Measurements from ENCODE around the gene ITGB3. TPM values are rescaled to one million over a fixed set of nuclear protein-coding genes. Genes with fewer than 3 reads are reported as not detected.

The ITGB3 gene
- total RNA-seq, 4 donors from 2014 or later, result 102 to 260 (median 149) TPM

DNA sequence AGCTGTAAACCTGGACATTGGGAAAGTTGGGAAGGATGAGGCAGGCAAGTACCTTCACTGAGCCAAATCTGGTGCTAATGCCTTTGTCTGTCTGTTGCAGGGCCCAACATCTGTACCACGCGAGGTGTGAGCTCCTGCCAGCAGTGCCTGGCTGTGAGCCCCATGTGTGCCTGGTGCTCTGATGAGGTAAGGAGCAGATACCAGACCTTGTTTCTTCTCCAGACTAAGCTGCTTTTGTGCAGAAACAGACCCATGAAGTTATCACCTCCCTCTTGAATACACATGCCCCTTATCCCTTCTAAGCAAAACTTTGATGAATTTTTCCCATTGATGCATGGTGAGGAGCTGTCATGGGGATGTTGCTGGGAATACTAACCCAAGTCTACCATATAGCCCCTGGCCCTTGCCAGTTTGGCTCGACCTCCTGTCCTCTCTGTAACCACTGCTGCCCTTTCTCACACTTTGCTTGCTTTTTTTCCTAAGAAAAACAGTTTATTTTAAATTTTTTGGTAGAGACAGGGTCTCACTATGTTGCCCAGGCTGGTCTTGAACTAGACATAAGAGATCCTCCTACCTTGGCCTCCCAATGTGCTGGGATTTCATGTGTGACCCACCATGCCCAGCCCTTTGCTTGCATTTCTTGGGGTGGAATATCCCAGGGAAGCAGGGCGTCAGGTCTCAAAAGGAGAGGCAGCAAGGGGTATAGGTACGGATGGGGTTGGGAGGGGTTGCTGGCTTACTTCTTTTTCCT, 20.9 kb downstream of the ITGB3 start:
- TF ChIP-seq, protein P1, sequence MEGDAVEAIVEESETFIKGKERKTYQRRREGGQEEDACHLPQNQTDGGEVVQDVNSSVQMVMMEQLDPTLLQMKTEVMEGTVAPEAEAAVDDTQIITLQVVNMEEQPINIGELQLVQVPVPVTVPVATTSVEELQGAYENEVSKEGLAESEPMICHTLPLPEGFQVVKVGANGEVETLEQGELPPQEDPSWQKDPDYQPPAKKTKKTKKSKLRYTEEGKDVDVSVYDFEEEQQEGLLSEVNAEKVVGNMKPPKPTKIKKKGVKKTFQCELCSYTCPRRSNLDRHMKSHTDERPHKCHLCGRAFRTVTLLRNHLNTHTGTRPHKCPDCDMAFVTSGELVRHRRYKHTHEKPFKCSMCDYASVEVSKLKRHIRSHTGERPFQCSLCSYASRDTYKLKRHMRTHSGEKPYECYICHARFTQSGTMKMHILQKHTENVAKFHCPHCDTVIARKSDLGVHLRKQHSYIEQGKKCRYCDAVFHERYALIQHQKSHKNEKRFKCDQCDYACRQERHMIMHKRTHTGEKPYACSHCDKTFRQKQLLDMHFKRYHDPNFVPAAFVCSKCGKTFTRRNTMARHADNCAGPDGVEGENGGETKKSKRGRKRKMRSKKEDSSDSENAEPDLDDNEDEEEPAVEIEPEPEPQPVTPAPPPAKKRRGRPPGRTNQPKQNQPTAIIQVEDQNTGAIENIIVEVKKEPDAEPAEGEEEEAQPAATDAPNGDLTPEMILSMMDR (IDR thresholded peaks at IDR 0.05), result no peak
- TF ChIP-seq POLR2A (IDR thresholded peaks at IDR 0.05), result no peak
- Histone ChIP-seq H3K4me1 (peaks cover 77 to 90% of the 10 kb centered on the region in 2 donors), H3K27ac (peak overlapping the region; percentile 99), H3K9me3 (no peaks in the 10 kb centered on the region), H3K27me3 (no peaks in the 10 kb centered on the region), H3K36me3 (no peaks in the 10 kb centered on the region), H3K4me3 (replicated peaks in 1 of 3) (no peak overlapping the region)
- intact Hi-C loops (cut with DNase I), result no loop called here
- WGBS, 2 donors, result 95% methylated on average over 3 to 5 of the region's 5 CpGs
- no peak for DNase-seq

DNA sequence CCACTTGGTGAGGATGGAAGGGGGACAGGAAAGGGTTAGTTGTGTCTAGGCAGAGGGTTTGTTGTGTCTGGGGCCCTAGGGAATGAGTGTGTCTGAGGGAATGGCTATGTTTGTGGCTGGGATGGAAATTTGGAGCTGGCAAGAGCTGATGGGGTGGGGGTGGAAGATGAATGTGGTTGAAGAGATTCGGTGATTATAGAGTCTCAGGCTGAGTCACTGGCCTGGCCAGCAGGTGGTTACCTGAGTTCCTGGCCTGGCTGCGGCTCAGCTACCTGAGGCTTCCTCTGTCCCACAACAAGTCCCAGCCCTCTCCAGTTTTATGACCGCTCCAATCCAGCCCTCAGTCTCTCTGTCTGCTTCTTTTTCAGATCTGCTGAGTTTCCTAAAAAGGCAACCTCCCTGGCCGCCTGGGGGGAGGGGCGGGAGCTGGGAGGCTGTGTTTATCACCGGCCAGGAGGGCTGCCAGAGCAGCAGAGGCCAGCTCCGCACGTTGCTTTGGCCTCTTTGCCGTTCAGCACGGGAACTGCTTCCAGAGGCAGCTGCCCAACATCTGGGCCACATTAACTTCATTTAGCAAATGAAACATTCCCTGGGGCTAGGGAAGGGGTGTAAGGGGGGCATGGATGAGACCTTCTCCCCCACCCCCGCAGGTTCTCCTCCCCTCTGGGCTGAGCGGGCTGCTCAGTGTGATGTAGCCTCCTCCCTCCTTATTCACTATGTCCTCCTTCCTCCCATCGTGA, 21.8 kb downstream of the ITGB3 start:
- H3K27ac ChIP-seq, result peak overlapping the region; percentile 99
- intact Hi-C loops (cut with DNase I), result no loop called here
- no peaks in the 10 kb centered on the region for H3K36me3 ChIP-seq
- no peak overlapping the region for H3K4me3 ChIP-seq (replicated peaks in 1 of 3)
- TF ChIP-seq, protein P1 (IDR thresholded peaks at IDR 0.05), result peak in 2 of 6 experiments; percentile 21 to 38
- TF ChIP-seq POLR2A (IDR thresholded peaks at IDR 0.05), result peak in 1 of 2 donors; percentile 72
- H3K4me1 ChIP-seq, result peaks cover 84 to 90% of the 10 kb centered on the region in 2 donors
- no peaks in the 10 kb centered on the region for H3K27me3 ChIP-seq
- peak; percentile 79 to 89 for DNase-seq
- WGBS, 2 donors, result 13 to 27% methylated on average over 13 of the region's 13 CpGs
- H3K9me3 ChIP-seq, result no peaks in the 10 kb centered on the region

DNA sequence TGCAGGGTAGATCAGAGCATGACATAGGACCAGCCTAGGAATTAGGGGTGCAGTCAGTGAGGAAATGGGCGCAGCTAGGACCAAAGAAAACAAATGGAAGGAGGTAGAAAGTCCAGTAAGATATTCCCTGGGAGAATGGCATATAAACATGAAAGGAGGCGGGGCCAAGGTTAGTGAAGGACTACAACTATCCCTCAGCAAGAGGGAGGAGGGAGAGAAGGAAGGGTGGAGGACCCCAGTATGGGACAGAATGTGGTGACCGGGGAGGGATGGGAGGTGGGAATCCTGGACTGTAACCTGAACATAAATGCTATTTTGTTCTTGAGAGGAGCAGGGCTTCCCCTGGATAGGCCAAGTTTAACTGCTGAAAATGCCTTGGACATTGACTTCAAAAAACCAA, 22.8 kb downstream of the ITGB3 start:
- Histone ChIP-seq H3K4me1 (peaks cover 84 to 90% of the 10 kb centered on the region in 2 donors), H3K36me3 (no peaks in the 10 kb centered on the region), H3K27me3 (no peaks in the 10 kb centered on the region), H3K4me3 (replicated peaks in 1 of 3) (no peak overlapping the region), H3K9me3 (no peaks in the 10 kb centered on the region), H3K27ac (peak overlapping the region; percentile 99)
- TF ChIP-seq, protein P1 (IDR thresholded peaks at IDR 0.05), result no peak
- TF ChIP-seq POLR2A (IDR thresholded peaks at IDR 0.05), result no peak
- DNase-seq, result no peak
- intact Hi-C loops (cut with DNase I), result no loop called here
- 70 to 76% methylated on average over 3 of the region's 3 CpGs for WGBS, 2 donors

DNA sequence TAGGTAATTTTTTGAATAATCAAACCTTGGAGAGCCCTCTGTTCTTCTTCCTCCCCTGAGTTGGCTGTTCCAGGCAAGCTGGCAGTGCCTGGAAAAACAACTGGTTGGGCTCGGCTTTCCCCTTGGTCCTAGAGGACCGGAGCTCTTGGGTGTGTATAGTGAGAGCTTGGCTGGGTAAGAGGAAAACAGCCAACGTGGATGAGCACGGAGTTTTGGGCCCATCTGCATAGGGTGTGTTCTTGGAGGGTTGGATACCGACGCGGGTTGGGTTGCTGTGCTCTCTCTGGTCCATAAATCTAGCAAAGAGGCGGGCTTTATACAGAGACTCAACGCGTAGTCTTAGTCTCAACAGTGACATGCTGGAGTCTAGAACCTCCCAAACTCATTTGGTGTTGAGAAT, 23.2 kb downstream of the ITGB3 start:
- peak; percentile 85 to 90 for DNase-seq
- intact Hi-C loops (cut with DNase I), result no loop called here
- peak overlapping the region; percentile 99 for H3K27ac ChIP-seq
- peaks cover 85 to 92% of the 10 kb centered on the region in 2 donors for H3K4me1 ChIP-seq
- no peaks in the 10 kb centered on the region for H3K36me3 ChIP-seq
- no peaks in the 10 kb centered on the region for H3K27me3 ChIP-seq
- no peak overlapping the region for H3K4me3 ChIP-seq (replicated peaks in 1 of 3)
- 25 to 28% methylated on average over 10 of the region's 10 CpGs for WGBS, 2 donors
- peak in 1 of 2 donors; percentile 71 for TF ChIP-seq POLR2A (IDR thresholded peaks at IDR 0.05)
- TF ChIP-seq, protein P1 (IDR thresholded peaks at IDR 0.05), result no peak
- no peaks in the 10 kb centered on the region for H3K9me3 ChIP-seq

DNA sequence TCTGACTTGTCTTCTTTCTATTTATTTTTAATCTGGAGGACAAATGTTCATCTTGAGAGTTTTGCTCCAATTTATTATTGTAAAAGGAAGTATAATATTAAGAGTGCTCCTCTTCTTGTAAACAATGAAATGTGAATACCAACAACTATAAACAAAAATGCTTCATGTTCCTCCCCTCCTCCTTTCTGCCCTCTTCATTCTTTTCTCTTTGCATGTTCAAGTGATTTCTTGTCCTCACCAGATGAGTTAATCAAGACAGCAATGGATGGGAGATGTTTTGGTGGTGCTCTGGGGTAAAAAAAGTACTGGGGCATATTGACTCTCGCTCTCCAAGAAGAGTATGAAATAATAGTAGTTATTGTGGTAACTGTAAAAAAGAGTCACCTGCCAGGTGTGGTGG, 24.3 kb downstream of the ITGB3 start:
- DNase-seq, result no peak
- Histone ChIP-seq H3K4me3 (replicated peaks in 1 of 3) (no peak overlapping the region), H3K27me3 (no peaks in the 10 kb centered on the region), H3K36me3 (no peaks in the 10 kb centered on the region), H3K4me1 (peaks cover 89 to 97% of the 10 kb centered on the region in 2 donors), H3K27ac (peak overlapping the region; percentile 99), H3K9me3 (no peaks in the 10 kb centered on the region)
- intact Hi-C loops (cut with DNase I), result no loop called here
- TF ChIP-seq, protein P1 (IDR thresholded peaks at IDR 0.05), result no peak
- TF ChIP-seq POLR2A (IDR thresholded peaks at IDR 0.05), result no peak
- 95 to 97% methylated on average over 1 of the region's 1 CpG for WGBS, 2 donors

All from thyroid gland (tissue), 4 donors.